Limb (tissue), 2 donors: ENCODE measurements around the gene ZNF474.

Experiments
- DNase-seq, 2 donors: peaks; one replicate each; pipeline ENCODE4 v3.0.0-alpha.2; 2016; ENCODE audit errors: extremely low spot score in 2 of 2

Gene ZNF474

DNA sequence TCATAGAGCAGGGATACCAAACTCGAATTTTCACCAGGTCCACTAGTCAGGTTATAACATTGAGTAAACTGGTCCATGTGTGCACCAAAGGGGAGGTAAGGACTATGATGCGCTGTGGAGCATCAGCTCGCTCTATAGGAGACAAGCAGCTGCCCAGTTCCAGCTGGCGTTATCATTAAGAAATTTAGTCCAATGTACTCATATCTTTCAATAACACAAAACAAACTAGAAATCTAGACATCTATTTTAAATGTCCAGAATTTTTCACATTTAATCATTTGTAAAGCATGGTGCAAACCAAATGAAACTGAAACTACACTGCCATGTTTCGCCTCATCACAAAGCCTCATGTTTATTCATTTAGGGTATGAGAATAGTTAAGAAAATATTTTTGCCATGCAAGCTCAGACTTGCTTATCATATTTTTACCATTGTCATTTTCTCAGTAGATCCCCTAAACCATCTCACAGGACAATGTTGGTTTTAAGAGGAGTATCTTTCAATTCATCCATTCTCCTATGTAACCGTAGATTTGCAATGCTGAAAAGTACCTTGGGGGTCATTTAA is 50.9 kb downstream of the ZNF474 start:
- no peak for DNase-seq

DNA sequence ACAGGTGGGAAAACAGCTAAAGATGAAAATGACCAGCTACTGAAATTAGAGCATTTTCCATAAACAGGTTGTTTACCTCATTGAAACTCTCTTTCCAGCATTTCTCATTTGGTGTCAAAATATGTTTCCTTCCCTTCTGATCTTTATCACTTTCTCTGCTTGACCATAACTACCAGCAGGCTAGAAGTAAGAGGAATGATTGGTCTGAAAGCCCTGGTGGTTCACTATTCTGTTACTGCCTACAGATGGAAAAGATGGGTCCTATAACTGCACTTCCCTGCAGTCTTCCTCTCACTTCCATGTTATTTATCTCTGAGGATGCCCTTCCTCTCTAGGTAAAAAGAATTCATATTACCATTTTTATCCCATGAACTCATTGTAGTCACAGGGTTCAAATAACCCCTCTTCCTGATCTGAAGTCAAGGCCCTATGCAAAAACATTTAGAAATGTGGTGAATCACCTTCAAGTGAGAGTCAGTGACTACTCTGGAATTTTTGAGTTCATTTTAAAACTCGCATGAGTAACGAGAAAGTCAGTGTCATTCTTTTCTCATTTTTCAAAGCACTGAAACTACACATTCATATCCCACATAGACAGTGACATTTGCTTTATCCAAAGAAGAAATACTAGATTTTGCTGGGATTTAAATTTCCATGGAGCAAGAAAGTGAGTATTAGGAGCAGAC is 51.7 kb downstream of the ZNF474 start:
- DNase-seq: no peak

DNA sequence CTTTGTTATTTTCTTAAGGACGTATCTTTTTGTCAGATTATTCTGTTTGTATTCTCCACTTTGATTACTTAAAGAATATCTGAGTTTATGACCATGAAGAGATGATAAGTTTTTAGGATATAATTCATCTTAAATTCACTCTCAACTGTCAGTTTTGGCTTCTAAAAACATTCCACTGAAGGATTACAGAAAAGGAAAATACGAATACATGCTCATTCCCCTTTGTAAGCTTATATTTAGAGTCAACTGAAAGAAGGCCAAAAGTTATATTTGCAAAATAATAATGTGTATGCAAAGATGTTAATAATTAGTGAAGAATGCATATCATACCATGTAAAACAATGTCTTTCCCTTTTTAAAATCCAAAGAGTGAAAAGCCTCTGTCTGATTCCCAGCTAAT is 52.5 kb downstream of the ZNF474 start:
- no peak for DNase-seq

DNA sequence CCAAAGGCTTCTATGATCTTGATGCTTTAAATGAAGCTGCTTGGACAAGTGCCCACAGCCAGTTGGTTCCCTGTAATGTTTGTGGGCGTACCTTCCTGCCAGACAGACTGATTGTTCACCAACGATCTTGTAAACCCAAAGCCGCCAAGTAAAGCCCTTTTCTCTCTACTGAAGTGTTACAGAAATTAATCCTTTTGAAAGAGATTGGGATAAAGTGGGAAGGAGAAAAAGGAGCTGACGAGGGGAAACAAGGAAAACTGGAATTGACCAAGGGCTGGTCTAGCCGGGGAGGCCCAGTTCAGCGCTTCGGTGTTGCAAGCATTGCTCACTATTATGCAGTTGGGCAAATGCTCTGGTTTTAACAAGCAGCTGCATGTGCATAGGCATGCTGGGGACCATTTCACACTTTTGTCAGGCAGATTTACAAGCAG is 53.2 kb downstream of the ZNF474 start:
- peak; percentile 43 to 60 for DNase-seq

DNA sequence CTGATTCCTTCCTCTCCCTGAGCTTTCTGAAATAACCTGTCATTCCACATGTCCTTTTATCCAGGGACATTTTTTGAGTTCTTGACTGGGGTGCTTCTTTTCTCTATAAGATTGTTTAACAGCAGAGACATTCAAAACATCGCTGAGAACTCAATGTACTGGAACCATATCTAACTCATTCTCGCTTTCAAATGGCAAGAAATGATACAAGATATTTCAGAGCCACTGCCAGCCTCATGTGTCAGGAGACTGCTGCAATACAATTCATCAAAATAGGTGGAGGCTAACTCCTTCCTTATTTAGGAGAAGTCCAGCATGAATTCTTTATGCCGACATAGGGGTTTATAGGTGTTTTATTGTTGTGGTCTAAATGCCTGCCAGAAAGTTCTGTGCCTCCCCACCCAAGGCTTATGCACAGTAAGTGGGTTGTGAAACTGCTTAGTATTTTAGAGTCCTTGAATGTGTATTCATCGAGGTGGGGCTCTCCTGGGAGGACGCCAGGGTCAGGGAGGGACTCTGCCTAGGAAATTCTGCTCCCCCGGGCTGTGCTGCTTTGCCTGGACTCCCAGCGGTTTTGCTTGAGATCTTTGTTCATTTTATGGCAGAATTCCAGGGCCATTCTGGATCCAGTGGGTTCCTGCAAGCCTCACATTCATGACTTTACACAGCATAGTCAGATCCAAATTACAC is 53.9 kb downstream of the ZNF474 start:
- peak in 1 of 2 donors; percentile 51 for DNase-seq

DNA sequence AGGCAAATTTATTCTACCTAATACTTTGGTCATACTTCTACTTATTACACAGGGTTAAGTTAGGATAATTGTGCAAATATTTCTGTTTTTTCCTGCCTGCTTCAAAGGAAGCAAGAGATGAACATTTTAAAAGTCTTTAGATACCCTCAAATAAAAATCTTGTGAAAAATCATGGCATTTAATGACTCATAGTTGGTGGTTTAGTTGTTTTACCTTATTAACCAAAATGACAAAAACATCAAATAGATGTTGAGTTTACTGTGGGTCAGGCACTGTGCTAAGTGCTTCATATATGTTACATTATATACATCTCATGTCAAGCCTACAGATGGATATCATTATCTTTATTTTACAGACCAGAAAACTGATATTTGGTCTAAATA is 54.4 kb downstream of the ZNF474 start:
- no peak for DNase-seq

DNA sequence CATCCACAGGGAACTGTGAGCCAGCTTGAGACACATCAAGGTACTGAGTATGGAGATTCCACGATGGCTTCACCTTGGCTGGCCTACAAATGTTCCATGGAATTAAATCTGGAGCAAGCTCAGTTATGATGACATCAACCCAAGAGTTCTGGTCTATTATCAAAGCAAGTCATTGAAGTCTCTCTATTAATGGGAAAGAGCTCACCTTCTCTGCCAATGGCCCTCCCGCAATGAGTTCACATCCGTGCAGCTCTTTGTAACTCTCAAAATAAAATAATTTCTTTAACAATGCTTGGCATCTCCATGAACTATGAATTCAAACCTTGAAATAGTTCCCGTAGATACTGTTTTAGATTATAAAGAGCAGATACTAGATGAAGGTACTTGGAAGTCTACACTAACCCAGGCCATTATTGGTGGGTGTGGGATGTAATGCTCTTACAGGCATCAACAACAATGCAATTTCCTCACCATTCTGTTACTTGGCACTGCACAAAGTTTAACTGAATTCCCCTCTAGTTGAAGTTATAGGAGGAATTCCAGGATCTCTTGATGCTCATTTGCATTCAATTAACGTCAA is 55.4 kb downstream of the ZNF474 start:
- DNase-seq: no peak

DNA sequence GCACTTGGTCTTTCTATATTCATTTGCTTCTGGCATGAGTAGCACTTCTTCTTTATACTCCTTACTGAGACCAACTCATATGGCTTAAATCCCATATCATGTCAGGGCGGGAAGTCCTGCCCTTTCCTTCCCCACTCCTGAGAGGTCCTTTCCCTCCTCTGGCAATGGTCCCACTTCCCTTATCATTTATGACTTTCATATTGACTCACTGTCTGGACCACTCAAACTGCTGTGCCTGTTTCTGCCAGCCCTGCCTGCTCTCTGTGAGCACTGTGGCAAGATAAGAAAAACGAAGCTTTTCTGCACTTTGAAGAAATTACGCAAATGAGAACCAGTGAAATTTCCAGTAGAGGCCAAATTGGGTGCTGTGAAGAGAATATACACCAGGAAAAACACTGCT is 58.1 kb downstream of the ZNF474 start:
- DNase-seq: no peak

DNA sequence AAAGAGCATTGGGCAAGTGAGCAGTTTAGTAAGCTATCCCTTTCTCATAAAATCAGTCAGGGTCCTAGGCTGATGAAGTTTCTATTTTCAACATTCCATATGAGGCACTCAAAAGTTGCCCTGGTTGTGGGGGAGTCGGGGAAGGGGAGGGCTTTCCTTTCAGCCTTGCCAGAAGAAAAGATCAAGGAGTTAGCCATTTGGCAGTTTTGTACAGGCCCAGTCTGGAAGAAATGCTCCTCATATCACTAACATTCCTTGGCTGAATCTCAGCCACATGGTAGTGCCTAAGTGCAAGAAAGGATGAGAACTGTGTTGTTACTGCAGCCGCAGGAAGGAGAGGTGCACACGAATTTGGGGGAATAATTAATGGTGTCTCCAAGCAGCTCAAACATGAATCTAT is 60.8 kb downstream of the ZNF474 start:
- no peak for DNase-seq

DNA sequence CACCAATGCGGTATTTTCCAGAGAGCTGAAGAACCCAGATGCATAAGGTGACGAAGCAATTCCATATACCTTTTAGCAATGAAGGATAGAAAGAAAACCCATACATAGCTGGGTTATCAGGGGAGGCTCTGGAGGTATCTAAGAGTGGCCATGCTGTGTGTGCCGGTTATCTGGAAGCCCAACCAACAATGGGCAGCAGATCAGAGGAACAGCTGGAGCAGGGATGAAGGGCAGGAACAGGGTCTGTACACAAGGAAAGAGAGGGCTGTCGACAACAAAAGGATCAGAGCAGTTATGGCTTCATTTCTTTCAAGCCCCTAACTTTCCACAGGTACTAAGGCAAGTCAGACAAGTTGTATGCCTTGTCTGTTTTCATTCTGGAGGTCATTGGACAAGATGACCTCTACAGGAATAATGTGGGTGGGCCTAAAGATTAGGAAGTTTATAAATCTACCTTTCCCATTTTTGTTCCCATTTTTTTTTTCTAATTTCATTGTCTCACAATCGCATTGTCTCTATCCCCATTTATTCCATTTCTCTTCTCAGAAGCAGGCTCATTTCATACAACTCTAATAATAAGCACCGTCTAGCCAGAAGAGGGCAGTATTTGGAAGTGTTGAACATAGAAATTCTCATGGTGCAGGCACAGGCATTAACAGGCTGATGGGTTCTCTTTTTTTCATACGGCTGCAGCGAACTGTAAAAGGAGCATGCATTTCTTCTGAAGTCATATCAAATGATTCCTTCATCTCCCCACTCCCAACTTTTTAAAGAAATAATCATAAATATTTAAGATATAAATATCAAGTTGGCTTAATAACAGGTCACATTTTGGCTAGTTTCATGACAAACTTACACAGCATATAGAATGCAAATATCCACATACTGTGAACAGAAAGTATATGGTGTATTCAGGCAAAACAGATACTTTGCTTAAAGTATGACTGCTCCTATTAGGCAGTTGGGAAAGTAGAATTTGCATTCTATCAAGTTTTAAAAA is 63.5 kb downstream of the ZNF474 start:
- DNase-seq: peak in 1 of 2 donors; percentile 74

DNA sequence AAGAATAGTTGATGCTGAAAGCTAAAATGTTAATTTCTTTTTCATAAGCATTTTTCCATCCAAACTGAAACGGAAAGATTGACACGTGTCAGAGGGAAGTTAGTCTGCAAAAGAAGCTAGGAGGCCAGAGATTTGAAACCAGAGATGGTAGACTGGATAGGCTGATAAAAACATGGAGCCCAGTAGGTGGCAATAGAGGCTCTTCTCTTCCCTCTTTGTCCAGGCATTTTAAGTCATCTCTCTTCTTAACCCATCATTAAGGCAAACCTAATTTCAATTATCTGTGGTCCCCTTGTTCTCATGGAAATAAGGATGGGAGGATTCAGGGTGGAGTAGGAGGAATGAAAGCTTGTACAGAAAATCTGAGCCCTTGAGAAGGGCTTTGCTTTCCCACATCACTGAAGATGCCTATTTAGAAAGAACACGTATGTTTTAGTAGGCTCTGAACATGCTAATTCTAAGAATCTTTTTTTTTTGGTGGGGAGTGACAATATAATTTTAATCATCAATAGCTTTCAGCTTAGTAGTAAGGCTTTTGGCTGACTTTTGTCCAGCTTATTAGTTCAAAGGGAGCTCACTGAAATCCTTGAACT is 66.6 kb downstream of the ZNF474 start:
- peak; percentile 49 to 84 for DNase-seq

DNA sequence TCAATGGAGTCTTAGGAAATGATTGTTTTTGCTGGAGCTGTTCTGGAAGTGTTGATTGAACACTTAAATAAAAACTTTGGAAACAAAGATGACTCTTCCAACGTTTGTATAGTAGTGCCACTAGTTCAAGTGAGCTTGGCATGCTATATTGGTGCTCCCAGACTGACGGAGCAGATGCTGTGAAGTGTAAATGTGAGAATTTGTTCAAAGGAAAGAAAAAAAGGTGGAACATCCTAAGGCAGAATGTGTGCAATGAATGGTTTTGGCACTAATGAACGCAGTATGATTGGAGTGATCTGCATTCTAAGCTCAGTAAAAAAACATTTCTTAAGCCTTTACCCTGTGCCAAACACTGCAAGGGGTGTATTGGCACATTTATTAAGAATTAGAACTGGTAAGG is 69.8 kb downstream of the ZNF474 start:
- DNase-seq: no peak

DNA sequence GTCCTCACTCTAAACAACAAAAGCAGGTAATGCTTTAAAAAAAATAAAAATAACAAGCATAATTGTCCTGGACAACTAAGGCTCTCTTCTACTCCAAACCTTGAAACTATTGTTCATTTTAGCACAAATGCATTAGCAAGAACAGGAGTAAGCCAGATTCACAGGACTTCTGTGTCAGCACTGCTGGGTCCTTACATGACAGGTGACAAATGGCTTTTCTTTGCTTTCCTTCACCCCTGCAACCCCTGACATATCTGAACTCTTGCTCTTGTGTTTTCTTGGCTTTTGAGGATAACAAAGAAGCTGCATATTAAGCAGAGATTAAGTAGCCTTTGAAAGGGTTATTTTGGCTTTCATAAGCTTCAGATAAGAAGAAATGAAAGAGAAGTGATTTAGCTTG is 71.1 kb downstream of the ZNF474 start:
- DNase-seq: no peak

DNA sequence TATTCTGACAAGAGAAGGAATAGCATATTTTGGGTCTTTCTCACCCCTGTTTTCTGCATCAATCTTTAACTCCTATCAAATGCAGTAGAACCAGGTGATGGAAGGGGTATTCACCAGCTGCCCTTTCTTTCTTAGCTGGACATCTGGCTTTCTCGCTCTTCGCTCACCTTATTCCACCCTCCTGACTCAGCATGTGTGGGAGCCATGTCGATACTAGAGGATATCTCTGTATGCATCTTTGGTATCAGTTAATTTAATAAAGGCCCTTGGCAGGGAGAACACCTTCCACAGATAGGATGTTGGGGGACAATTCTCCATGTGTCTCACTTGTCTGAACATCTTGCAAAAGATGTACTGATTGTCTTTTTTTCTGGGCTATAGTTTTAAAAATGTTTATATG is 71.5 kb downstream of the ZNF474 start:
- no peak for DNase-seq

DNA sequence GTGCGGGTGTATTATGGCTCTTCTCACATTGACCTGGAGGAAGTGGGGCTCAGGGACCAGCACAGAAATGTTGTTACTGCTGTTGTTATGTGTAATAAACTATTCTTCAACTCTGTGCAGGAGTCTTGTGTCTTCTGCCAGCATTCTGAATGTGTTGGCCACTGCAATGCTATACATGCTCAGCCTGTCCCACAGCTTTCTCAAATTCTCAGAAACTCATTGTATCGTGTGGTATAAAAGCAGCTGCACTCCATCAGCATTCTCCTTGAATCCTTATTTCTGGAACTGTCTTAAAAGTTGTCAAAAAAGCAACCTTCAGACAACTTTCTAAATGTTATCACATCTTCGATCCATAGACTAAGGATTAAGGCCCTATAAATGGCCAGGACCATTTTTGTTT is 72.0 kb downstream of the ZNF474 start:
- DNase-seq: no peak

DNA sequence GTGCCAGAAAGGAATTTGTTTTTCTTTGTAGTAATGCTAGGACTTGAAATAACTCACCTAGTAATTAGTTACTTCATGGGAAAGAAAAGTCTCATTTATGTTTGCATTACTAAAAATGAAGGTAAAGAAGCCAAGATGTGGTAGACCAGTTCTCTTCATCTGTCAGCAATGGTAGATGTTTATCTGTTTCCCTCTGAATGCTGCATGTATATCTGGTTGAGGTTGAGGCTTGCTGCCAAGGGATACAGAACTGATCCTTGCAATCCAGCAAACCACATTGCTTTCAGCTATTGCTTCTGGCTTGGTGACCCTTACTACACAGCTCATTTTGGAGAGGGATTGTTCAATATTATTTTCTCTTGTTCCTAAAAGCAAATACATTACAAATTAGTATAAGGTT is 73.6 kb downstream of the ZNF474 start:
- no peak for DNase-seq
